ENCODE measurements around the gene CAMK4.
A peak's percentile ranks its signal among the peaks of the same experiment; 100 is the strongest.
"Not testable (repeated sequence)": the region's sequence is repeated elsewhere in the genome, so short reads cannot be mapped to it uniquely, and the experiment has no call there.

Gene CAMK4

DNA sequence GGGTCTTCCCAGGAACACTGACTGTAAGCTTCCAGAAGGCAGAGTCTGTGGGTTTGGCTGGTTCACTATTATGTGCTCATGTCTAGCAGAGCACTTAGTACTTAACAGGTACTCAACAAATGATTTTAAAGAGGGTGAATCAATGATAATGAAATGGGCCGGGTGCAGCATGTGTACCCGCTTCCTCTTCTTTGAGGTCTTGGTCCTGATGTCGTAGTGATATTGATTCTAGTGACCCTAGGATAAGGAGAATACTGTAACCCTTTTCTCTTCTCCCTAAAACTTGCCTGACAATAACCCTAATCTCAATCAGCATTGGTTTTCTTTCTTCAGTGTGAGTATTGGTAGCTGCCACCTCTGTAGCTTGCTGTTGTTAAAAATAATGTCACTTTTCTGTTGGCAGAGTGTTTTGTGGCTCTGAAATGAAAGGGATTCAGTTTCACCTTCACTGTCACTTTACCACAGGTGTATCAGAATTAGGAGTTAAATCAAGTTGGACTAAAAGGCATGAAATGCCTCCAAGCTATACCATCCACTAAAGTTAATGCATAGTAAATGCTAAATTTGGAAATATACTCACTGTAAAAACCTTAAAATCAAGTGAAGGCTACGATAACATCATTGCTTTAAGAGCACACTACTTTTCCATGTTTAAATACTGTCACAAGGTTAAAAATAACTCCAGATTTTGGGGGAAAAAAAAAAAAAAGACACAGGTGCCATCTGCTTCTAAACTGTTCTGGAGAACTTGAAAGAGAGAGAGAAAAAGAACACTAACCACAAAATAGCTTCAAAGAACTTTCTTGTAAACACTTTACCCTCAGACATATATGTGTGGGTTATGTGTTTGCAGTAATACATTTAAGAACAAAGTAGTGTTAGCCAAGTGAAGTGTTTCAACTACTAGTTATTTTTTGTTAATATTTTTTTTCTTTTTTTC, 6.0 kb downstream of the CAMK4 start:
- DNase-seq, result peak; percentile 7

DNA sequence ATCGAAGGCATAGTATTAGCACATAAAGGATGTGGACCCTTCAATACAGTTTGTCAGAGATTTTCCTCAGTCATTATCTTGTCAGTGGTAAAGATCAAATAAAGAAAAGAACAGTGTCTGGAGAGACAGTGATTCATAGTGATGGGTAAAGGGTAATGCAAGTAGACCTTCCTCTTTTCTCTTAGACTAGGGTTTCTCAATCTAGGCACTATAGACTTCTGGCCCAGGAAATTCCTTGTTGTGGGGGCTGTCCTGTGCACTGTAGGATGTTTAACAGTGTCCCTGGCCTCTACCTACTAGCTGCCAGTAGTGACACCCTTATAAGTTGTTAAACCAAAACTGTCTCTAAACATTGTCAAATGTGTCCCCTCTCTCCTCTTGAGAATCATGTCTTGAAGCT, 6.9 kb downstream of the CAMK4 start:
- no peak for DNase-seq

DNA sequence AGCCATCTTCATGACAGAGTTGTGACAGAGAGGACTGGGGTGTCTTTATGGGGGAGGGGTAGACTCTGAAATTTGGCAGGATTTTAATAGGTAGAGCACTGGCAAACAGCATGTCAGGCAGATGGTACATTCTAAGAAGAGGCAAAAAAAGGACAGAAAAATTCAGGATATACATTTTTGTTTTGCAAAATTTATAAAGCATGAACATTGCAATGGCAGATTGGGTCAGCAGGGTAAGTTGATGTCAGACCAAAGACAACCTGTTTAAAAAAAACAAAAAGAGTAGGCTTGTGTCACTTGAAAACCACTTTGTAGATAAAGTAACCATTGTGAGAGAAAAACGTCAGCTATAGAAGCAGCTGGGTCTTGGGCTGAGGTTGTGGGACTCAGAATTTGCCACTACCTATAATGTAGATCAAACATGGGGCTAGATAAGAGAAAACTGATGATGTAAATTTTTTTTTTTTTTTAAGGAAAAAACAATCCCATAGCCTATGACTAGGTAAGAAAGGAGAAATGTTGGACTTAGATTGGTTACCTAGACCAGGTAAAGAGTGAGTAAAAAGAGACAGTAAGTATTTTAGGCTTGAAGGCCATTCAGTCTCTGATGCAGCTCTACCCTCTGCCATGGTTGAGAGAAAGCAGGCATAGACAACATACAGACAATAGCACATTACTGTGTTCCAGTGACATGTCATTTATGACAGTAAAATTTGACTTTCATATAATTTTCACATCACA, 8.3 kb downstream of the CAMK4 start:
- DNase-seq, result no peak

DNA sequence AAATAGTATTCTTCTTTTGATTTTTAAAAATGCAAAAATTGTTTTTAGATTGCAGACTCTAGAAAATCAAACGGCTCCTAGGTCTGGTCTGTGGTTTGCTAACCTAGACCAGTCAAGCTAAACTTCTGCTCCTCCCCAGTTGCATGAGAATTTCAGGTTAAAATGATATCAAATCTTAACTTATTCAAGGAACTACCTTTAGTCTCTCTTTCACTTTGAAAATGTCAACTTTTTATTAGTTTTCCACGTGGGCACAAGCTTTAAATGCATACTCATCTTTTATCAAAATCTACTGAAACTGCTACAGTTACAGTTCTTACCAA, 8.8 kb downstream of the CAMK4 start:
- DNase-seq, result no peak

DNA sequence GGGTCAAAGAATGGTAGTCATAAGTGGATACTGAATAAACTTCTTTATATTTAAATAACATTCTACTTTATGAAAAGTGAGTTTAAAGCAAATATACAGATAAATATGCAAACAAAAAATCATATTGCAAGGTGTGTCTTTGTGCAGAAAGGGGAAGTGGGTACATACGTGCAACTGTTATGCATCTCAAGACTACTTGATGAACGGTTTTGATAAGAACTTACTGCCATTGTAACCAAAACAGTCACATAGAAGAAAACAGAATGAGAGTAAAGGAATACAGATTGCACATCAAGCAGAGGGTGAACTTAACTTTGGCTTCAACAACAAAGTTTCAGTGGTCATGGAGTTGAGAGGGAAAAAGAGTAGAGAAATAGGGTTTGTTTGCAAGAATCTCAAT, 9.9 kb downstream of the CAMK4 start:
- no peak for DNase-seq

DNA sequence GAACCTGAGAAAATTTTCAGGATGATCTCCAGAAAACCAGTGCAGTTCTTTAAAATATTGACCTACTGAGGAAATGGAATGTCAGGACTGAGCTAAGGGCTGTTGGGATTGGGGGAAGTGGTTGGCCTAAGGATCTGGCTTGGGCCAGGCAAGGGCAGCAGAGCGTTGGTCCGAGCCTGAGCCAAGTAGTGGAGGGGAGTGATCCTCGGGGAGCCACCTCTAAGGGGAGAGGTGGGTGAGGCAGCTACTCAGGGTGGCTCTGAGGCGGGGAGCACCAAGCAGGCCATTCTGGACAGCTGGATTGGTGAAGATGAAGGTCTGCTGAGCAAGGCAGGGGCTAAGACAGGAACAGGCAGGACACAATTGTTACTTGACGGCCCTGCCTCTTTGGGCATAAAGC, 11.5 kb downstream of the CAMK4 start:
- DNase-seq, result no peak

DNA sequence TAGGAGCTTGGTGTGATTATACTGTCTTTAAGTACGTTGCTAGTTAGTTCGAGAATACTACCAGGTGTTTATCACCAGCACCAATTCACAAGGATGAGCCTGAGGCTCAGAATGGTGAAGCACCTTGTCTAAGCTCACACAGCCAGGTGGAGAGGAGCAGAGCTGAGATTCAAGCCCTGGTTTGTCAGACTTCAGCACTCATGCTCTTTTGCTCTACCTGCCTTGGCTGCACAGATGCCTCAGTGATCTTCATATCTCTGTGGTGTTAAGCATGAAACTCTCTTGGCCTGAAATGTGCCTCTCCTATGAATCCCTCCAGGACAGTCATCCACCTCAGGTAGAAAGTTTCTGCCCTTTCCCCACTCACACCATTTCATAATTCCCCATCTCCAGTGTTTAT, 12.2 kb downstream of the CAMK4 start:
- DNase-seq, result no peak

DNA sequence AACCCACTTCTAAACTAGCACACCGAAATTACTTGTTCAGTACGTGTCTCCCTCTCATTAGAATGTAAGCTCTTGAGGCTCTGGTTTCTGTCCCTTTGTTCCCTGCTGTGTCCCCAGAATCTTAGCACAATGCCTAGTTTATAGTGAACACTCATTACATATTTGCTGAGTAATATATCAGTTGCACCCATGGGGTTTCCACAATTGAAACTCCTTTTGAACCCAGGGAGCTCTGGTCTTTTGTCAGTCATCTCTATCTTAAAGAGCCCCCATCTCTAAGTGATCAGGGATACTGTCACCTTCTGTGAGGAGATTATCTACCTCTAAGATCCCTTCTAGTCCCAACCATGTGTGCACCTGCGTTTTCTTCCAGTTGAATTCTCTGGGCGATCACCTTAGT, 12.8 kb downstream of the CAMK4 start:
- DNase-seq, result no peak

DNA sequence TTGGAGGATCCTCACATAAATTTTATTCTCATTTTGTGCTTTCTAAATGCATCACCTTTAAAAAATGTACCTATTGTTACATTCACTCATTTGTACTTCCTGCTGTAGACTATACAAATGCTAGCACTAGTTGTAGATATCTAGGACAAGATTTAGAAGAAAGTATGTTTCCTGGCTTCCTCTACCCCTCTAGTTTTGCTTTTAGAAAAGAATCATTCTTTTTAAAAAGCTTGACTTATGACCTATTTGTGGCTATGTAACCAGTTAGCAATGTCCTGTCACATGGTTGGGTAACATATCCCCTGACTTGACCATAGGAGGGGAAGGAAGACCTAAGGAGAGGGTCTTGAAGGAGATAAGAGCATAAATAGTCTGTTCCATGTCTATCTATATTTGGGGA, 13.3 kb downstream of the CAMK4 start:
- no peak for DNase-seq

DNA sequence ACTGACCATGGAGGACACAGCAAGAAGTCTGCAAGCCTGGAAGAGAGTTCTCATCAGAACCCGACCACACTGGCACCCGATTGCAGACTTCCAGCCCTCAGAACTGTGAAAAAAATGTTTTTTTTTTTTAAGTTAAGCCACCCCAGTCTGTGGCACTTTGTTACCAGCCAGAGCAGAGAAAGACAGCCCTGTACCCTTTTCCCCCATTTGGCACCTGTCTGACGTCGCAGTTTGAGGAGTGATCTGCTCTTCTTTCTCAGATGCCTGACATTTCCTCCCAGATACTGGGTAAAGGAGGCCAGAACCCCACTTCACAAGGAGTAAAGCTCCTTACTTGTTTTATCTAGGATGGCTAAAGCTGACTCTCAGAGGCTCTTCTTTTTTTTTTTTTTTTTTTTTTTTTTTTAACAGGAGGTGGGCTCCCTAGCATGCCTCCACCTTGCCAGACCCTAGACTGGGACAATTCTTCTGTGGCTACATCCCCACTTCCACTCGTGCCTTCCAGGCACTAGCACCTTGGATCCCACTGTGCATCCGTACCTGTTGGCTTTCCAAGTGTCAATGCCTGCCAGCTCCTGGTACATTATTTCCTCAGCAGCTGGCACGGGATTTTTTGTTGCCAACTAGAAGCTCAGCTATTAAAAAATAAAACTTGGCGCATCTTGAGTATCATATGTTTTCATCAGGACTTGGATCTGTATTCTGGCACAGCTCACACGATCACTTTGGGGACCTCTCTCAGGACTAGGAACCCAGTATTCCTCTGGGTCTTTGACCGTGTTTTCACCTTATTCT, 14.4 kb downstream of the CAMK4 start:
- DNase-seq, result peak; percentile 7

DNA sequence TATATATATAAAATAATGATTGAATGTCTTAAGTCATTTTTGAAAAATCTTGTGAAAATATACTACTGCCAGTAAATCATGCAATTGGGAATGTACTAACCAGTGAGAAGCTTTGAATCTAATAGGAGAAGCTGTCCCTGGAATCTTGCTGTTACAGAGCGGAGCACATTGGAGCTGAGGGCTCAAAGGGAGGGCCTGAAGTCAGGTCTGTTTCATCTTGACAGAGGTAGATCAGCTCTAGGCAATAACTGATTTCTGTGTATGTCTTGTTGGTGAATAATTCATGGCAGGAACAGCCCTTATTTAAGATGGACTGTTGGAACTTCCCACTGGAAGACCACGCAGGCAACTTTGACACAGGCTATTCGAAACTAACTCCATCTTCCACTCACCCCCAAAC, 17.5 kb downstream of the CAMK4 start:
- DNase-seq, result no peak

DNA sequence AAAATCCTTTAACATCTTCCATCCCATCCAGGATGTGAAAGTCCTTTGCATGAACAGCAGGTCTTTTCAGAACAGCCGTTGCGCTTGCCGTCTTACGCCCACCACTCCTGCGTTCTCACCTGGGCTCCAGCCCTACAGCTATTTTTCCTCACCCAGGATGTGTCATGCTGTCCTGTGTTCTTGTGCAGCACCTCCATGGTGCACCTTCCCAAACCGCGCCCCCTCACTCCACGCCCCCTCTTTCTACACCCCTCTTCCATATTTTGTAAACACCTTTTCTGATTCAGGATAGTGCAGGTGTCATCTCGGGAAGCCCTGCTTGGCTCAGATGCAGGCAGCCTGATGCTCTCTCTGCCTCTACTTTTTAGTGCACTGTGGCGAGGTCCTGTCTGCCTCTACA, 18.4 kb downstream of the CAMK4 start:
- DNase-seq, result no peak

DNA sequence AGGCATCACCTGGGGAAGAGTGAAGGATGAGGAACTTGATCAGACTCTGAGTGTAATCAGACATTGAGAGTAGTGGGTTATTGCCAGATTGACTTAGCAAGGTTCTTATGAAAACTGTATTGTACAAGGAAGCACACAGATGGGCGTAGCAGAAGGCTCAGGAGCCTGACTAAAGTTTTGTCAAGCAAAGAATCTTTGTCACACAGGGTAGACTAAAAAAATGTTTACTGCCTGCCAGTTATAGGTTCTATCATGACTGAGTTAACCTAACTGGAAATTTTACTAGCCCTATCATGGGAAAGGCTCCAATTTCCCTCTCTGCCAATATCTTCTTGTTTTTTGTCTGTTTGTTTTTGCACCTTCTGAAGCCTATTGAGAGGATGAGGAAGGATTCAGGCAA, 19.1 kb downstream of the CAMK4 start:
- no peak for DNase-seq

DNA sequence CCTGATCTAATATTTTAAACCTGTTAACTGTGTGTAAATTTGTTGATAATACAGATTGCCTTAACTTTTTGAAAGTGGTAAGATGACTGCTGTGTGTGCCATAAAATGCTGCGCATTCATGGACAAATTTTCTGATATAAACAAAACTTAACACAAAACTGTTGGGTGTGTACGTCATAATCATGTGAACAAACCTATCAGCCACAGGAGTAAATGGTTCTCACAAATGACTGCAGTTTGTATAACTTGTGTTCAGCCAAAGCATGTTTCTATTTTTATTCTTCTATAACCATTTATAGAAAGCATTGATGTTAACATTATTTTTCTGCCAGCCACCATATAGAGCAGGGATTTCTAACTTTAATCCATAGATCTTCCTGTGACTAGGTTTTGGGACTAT, 21.5 kb downstream of the CAMK4 start:
- DNase-seq, result no peak

DNA sequence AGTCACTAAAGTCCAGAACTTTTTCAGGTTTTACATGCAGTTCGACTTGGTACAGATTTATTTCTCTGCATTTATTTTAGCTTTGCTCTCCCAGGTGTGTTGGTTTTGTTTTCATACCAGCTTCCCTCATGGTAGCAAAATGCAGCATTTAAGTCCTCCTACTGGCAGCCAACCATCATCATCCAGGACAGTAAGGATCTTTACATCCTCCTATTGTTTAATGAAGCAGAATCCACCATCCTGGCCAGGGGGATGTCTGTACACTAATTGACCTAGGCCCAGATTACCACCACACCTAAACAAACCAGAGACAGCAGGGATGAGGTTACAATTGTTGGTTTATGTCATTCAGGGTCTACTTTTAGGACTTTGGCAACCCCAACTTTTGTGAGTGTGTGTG, 22.3 kb downstream of the CAMK4 start:
- DNase-seq, result no peak

DNA sequence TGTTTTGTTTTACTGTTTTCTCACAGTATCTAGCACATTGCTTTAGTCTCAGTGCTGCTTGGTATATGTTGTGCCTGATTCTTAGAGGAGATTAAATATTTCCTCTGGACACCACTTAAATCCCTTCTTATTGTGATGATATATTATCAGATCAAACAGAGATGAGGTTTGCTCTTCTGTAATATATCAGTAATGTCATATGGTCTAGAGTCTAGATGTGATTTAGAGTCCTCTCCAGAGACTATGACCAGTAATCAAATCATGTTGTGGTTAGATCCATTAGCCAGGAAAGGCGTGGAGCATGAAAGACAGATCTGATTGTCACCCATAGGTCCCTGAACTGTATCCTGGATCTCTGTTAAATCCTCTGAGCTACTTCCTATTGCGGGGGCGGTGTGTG, 24.4 kb downstream of the CAMK4 start:
- no peak for DNase-seq

DNA sequence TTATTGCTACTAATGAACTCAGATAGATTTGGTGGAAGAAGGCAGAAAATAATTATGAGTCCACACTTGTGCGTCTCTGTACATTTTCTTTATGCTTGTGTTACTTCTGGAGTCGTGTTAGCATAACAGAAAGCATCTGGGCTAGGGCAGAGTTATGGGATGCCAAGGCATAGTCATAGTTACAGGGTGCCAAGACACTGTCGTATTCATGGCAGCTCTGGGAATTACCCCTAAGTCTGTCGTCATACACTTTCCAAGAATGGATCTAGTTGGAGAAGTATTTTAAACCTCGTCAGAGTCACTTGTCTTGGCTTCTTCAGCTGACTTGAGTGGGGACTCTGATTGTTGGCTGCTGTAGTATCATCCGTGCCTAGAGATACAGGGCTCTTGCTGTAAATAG, 27.7 kb downstream of the CAMK4 start:
- no peak for DNase-seq

DNA sequence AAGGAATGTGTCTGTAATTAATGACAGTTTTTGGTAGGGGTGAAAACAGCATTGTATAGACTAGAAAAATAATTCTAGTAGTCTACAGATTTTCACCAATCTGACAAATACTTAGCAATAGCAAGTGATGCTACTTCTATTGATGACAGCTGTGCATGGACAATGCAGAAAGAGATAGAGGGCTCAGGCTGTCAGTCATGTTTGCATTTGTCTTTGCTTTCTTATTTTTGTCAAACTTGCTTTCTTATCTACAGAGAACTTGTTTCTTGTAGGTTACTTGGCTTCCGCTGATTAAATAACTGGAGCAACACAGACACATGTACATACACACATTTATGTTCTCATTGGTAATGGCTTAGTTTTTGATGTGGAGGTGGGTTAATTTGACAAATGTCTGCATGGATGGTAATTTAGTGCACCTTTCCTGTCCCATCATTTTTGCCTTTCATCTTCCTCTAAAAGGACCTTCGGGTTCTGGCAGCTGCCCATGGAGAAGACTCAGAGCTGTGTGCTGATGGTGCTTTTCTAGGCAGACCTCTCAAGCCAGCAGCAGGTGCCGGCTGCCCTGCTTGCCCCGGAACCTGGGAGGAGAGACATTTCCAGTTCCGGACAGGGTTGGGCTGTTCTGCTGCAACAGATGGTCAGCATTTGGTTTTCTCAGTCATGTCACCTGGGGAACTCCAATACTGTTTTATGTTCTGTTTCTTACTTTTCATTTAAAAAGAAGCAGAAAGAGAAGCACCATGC, 28.8 kb downstream of the CAMK4 start:
- no peak for DNase-seq

DNA sequence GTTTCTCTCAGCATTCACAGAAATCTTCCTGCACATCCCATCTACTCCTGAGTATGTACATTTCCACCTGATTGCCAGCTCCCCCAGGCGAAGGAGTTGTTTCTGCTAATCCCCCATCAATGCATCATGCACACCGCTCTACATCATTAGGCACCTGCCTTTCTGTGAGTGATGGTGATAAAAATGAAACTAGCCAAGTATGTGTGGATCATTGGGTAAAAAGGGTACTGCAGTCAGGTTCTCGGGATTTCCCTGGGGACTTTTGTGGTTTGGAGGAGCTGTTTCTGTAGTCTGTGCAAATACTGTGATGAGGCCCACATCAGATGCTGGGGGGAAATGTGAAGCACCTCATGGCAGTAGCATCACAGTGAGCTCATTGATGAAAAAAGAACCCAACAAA, 30.4 kb downstream of the CAMK4 start:
- peak; percentile 28 for DNase-seq

DNA sequence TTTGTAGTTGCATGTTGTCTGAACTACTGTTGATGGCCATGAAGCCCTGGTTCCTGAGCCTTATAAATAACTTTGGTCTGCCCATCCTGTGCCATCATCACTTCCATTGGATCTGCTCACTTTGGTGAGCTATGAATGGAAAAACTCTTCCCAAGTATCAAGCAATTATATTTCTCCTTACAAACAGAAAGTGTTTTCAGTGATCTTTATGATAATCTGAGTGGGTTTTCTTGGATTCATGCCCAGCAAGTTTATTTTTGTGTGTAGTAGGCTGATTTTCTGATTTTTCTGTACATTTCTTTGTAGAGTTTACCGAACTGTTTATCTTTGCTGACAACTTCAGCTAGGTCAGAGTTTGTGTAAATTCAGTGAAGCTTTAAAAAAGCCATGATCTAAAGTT, 31.0 kb downstream of the CAMK4 start:
- DNase-seq, result no peak

DNA sequence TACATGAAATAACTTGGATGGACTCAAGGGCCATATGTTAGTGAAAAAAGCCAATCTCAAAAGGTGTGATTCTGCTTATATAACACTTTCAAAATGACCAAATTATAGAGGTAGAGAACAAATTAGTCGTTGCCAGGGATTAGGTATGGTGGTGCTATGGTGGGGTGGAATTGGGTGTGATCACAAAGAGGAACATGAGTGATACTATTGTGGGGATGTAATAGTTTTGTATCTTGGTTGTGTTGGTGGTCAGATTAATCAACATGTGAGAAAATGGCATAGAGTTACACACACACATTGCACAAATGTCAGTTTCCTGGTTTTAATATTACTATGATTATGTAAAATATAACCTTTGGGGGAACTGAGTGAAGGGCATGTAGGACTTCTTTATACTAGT, 31.9 kb downstream of the CAMK4 start:
- DNase-seq, result no peak

DNA sequence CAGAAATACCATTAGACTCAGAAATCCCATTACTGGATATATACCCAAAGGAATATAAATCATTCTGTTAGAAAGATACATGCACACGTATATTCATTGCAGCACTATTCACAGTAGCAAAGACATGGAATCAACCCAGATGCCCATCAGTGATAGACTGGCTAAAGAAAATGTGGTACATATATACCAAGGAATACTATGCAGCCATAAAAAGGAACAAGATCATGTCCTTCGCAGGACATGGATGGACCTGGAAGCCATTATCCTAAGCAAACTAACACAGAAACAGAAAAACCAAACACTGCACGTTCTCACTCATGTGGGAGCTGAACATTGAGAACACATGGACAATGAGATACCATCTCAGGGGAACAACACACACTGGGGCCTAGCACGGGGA, 33.4 kb downstream of the CAMK4 start:
- DNase-seq, result not testable (repeated sequence)

DNA sequence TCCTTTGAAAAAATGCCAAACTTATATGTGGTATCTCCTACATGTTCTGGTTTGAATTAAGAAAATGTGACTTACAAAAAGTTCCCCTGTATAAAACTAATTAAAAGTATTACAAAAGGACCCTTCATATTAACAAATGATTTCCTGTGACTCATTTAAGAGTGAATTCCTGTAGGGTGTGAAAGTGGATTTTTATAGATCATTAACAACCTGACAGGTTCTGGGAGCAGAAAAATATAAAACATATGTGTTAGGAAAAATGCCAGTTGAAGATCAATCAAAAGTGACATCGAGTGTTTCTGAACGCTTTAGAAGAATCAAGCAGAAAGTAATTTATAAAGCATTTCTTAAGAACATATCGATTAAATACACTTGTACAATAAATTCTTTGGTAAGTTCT, 35.5 kb downstream of the CAMK4 start:
- DNase-seq, result no peak
